NCI-H226 (cell line): Measurements from ENCODE around the gene MATCAP1.

Source experiments
- DNase-seq: peaks from one replicate; pipeline ENCODE4 v3.0.0-alpha.2; 2015

MATCAP1 gene

GRCh38 chr16:67190448-67191399 lies 7.0 kb upstream of the MATCAP1 start:
- DNase-seq: no peak

DNA sequence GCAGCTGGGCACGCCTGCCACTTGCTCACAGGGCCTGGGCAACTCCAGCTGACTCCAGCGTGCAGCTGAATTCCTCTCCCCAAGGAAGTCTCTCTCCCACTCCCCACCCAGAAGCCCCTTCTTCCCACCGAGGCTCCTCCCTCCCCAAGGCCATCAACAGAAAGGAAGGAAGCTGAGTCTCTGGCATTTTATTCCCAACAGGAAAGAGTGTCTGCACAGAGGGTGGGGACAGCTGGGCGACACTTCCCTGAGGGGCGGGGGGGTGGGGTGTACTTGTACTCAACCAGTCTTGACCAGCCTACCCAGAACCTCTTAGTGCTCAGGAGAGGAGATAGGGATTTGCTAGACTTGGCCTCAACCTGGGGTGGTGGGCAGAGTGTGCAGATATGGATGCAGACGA lies 6.3 kb upstream of the MATCAP1 start, which contains the start of gene EXOC3L1:
Gene EXOC3L1, minus strand, starts transcription at position 96 of the 400 bp plus-strand sequence. CDS start 460 bp downstream, outside the sequence.
- DNase-seq: no peak

- DNase-seq: no peak
Measured at GRCh38 chr16:67188798-67189197, 5.0 kb upstream of the MATCAP1 start.

GRCh38 chr16:67188323-67188722 lies 4.6 kb upstream of the MATCAP1 start:
- no peak for DNase-seq

DNA sequence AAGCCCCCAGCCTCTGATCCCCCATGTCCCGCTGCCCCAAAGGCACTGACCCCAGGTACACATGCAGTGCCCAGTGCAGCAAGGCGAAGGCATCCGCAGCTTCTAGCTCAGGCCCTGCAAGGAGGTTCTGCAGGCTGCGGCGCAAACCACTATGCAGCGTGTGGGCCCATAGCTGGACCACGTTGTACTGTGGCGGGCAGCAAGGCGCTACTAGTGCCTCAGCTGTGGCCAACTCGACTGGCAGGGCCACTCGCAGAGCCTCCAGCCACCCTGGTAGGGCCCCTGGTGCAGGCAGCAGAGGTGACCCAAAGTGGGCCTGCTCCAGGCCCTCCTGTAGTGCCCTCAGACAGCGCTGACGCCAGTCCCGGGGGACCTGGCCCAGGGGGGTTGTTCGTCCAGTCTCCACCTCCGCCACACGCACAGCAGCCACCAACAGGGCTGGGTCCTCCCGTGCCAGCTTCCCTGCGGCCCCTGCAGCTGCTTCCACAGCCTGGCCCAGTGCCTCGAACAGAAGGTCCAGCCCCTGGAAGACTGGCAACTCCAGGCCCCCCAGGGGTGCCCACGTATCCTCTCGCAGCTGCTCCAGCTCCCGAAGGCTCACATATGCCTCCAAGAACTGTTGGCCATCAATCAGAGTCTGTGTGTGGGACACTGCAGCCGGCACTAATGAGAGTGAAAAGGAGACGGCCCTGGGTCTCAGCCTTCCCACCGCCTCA lies 3.6 kb upstream of the MATCAP1 start:
- DNase-seq: no peak

DNA sequence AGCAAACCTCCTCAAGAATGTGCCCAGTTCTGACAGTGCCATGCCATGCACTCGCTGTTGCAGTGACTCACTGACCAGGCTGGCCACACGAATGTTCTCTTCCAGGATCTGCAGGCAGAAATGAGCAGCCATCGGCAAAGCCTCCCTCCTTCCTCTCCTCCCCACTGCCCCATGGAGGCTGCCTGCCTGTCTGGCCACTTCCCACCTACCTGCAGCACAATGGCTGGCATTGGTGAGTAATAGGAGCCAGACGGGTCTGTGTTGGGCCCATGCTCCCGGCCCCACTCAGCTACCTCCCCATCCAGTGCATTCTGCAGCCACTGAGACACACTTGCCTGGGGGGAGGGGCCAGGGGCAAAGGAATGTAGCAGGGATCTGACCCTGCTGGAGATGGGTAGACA lies 2.8 kb upstream of the MATCAP1 start:
- peak; percentile 50 for DNase-seq

DNA sequence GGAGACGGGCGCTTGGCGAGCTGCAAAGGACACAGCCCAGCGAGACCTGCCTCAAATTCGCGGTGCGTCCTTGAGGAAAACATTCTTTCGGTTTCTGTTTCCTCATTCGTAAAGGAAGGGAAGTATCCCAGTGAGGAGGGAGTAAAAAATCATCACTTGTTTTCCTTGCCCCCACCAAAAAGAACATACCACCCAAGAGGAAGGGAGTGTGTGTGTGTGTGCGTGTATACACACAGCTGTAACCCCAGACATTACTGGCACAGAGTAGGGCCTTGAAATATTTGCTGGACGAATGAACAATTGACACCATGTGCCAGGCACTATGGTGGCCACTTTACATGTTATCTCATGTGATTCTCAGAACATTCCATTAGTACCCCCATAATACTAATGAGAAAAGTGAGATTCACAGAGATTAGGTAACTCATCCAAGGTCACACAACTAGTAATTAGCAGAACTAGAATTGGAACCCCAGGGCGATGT lies 1.9 kb upstream of the MATCAP1 start:
- no peak for DNase-seq

DNA sequence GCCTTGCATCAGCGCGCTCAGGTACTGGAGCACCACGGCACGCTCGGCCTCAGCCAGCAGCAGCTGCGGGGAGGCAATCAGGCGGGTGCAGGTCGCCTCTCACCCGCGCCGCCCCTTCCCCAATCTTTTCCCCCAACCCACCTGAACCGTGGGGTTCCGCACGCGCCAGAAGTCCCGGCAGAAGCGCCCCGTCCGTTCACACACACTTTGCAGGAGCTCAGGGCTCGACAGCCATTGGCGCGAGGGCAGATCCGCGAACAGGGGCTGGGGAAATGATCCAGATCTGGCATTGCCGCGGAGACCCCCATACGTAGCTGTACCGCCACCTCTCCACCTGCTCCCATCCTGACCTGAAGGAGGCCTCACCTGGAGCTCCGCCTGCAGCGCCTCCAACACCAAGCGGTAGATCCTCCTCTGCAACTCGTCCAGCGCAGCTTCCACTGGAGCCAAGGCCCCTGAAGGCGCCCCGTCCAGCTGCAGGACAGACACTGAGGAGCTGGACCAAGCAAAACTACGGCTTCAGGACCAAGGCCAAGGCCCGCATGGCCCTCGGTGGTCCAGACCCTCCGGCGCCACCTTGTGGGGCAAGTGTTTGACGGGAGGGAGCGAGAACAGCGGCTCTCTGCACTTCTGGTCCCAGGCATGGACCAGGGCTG lies 1.4 kb upstream of the MATCAP1 start:
- peak; percentile 84 for DNase-seq

- DNase-seq: no peak
Measured at GRCh38 chr16:67184453-67184994, 761 bp upstream of the MATCAP1 start.

GRCh38 chr16:67183284-67183626 lies 508 bp downstream of the MATCAP1 start:
- DNase-seq: no peak

GRCh38 chr16:67182288-67182687 lies 1.5 kb downstream of the MATCAP1 start:
- no peak for DNase-seq

GRCh38 chr16:67181346-67181745 lies 2.4 kb downstream of the MATCAP1 start:
- peak; percentile 82 for DNase-seq

- no peak for DNase-seq
Measured at GRCh38 chr16:67180166-67180565, 3.6 kb downstream of the MATCAP1 start.

DNA sequence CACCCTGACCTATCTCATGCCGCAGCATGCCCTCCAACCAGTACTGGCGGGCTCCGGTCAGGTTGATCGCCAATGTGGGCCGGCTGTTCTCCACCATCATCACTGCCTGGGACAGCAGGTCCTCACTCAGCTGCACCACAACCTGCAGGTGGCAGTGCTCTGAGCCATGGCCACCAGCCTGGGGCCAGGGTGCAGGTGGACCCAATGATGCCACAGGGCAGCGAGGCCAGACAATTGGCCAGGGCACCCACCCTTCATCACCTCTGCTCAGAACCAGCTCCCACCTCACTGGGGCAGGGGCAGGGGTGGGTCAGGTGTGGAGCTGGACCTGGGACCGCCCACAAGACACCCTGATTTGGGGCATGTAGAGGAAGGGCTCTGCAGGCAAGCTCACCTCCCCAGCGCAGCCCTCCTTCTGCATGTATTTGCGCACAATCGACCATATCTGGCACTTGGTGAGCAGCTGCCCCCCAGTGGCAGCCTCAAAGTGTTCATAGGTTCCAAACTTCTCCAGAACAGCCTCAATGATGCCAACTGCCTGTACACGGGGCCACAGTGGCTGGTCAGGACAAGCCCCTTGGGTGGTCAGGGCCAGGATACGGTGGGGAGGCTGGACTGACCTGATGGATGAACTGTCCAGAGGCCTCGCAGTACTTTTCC lies 4.2 kb downstream of the MATCAP1 start:
- DNase-seq: no peak

DNA sequence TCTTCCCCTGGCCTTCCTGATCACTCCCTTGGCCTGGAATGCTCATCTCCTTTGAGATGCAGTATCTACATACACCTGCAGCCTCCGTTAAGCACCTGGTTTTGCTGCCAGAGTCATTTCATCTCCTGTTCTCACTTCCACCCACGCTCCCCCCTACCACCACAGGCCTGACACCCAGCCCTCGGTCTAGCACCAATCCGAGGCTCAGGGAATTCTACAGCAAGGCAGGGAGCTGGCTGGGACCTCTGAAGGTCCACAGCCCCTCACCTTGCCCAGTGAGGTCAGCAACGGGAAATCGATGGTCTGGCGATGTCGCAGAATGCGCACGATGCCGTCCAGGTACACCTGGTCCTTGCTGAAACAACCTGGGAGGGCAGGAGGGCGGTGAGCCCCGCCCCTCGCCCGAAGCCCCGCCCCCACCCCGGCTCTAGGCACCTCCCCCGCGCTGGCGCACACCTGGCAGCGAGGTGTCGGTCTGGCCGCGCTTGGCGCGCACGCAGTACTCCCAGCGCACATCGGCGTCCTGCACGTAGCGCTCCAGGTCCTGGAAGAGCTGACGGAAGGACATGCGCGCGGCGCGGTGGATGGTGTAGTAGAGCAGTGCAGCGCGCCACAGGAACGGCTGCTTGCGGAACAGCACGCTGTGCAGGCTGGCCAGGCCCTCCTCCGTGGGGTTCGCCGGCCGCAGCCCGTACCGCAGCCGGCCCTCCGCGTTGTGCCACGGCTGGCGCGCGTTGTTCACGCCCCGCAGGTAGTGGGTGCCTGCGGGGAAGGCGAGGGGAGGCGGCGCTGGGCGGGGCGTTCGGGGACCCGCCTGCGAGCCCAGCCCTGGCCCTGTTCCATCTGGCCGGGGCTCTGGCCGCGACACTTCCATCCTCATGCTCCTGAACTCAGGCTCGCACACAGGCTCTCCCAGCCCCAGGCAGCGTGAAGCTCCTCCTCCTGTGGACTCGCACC lies 5.7 kb downstream of the MATCAP1 start:
- no peak for DNase-seq

- no peak for DNase-seq
Measured at GRCh38 chr16:67176662-67177061, 7.1 kb downstream of the MATCAP1 start.

- DNase-seq: no peak
Measured at GRCh38 chr16:67174706-67175231, 9.0 kb downstream of the MATCAP1 start.

GRCh38 chr16:67173808-67174705 lies 9.7 kb downstream of the MATCAP1 start:
- DNase-seq: peak; percentile 95

- DNase-seq: no peak
Measured at GRCh38 chr16:67173323-67173722, 10.4 kb downstream of the MATCAP1 start.
